GM12801 (cell line): ENCODE data around the gene CDH4.

ENCODE experiments used
- CTCF ChIP-seq: IDR thresholded peaks from one replicate; pipeline ENCODE4 v1.5.1; 2011; ENCODE audit warnings: control low read depth; ENCODE audit not compliant: insufficient read length; ENCODE audit errors: extremely low read depth

The CDH4 gene

GRCh38 chr20:61292391-61292790, 40.3 kb downstream of the CDH4 start:
- no peak for TF ChIP-seq CTCF

GRCh38 chr20:61292821-61293612, 41.0 kb downstream of the CDH4 start:
- TF ChIP-seq CTCF = no peak

GRCh38 chr20:61293951-61294350, 41.9 kb downstream of the CDH4 start:
- no peak for TF ChIP-seq CTCF

- TF ChIP-seq CTCF = no peak
Measured at GRCh38 chr20:61295249-61295648, 43.2 kb downstream of the CDH4 start.

GRCh38 chr20:61295682-61296628, 43.9 kb downstream of the CDH4 start:
- TF ChIP-seq CTCF = no peak

GRCh38 chr20:61296629-61297019, 44.6 kb downstream of the CDH4 start:
- TF ChIP-seq CTCF = no peak

GRCh38 chr20:61297491-61297890, 45.4 kb downstream of the CDH4 start:
- no peak for TF ChIP-seq CTCF
